Stimulated activated naive CD8-positive, alpha-beta T cell treated with anti-CD3 and anti-CD28 coated beads, Interleukin-15, amount 100 ng/mL, for 72 hours (primary cell): ENCODE data around the gene SRSF12.
"Not testable (repeated sequence)": the region's sequence is repeated elsewhere in the genome, so short reads cannot be mapped to it uniquely, and the experiment has no call there.

ENCODE experiments used
- ATAC-seq: fragments of 150-1000 bp; cut with Tn5 transposase; 2 replicates; pipeline ENCODE4 v1.10.0; 2021; ENCODE audit warnings: mild to moderate bottlenecking, moderate library complexity
- DNase-seq, 2 donors: peaks; one replicate each; pipeline ENCODE4 v3.0.0; 2021 to 2022
- H3K27ac Mint-ChIP-seq, 2 donors: one replicate each; pipeline ENCODE4 v1.8.0; 2022; ENCODE audit warnings: mild to moderate bottlenecking in 2 of 2, mixed read lengths in 2 of 2, moderate library complexity in 2 of 2
- H3K27me3 Mint-ChIP-seq: one replicate; pipeline ENCODE4 v1.8.0; 2022; ENCODE audit warnings: mixed read lengths
- H3K4me1 Mint-ChIP-seq: one replicate; pipeline ENCODE4 v1.8.0; 2022; ENCODE audit warnings: mild to moderate bottlenecking, mixed read lengths
- H3K4me3 Mint-ChIP-seq, 2 donors: one replicate each; pipeline ENCODE4 v1.8.0; 2022; ENCODE audit warnings: mild to moderate bottlenecking in 2 of 2, mixed read lengths in 2 of 2, moderate library complexity in 1 of 2
- H3K9me3 Mint-ChIP-seq, 2 donors: one replicate each; pipeline ENCODE4 v1.8.0; 2022; ENCODE audit warnings: mixed read lengths in 2 of 2

SRSF12 gene

DNA sequence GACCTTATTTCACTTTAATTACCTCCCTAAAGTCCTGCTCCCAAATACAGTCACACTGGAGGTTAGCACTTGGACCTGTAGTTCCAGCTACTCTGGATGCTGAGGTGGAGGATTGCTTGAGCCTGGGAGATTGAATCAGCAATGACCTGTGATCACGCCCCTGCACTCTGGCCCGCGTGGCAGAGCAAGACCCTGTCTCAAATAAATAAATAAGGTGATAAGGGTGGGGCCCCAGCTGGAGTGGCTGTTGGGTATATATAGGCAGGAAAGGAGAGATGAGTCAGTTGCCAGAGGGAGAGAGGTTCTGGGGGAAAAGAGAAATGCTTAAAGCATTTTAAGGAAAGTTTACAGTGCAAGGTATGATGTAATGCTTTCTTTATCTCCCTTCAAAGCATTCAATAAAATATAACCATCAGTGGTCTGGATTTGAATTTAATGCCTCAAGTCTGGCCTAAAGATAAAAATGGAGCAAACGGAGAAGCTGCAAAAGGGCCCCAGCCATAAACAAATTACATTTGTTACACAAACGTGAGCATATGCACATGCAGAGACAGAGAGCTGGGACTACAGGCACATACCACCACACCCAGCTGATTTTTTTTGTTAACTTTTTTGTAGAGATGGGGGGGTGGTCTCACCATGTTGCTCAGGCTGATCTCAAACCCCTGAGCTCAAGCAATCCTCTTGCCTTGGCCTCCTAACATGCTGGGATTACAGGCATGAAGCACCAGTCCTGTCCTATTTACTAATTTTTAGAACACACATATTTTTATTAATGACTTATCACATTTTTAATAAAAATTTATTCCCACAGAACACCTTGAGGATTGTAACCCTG lies 21.9 kb upstream of the SRSF12 start:
- Mint-ChIP-seq H3K4me1 (peaks cover 13% of the 10 kb centered on the region), H3K4me3 (no peak overlapping the region), H3K9me3 (no peaks in the 10 kb centered on the region), H3K27me3 (no peaks in the 10 kb centered on the region), H3K27ac (no peak overlapping the region)
- ATAC-seq (peak; percentile 26), DNase-seq (no peak)

DNA sequence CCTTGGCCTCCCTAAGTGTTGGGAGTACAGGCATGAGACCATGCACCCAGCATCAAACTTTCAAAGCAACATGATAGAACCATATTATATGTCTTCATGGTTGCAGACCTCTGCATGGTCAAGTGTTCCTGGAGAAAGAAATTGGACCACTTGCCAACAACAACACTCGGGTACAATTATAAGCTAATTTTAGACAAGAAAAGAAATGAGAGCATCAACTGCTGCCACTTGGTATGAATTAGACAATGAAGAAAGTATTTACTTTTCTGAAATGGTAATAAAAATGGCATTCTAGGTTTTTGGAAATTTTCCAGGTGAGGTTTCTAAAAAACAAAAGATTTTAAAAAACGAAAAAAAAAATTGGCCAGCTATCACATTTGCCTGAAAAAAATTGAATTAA lies 20.3 kb upstream of the SRSF12 start:
- Mint-ChIP-seq H3K27ac (no peak overlapping the region), H3K4me1 (no peaks in the 10 kb centered on the region), H3K4me3 (no peak overlapping the region), H3K9me3 (no peaks in the 10 kb centered on the region), H3K27me3 (no peaks in the 10 kb centered on the region)
- DNase-seq = no peak
- no peak for ATAC-seq

DNA sequence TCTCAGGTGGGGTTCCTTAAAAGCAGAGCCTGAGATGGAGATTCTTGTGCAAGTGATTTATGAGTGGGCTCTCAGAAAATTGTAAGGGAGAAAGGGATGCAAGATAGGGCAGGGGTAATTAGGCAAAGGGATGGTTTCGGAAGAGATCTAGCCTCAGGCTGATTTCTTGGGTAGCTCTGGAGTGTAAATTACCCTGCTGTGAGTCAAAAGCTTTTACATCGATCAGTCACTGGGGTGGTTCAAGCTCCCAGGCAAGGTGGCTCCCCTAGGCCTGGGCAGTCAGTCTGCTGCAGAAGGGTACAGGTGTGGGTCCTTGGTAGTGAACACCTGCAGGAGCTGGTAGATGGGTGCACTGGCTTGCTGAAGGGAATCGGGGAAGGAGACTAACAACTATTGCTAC lies 16.9 kb upstream of the SRSF12 start:
- no peak overlapping the region for H3K27ac Mint-ChIP-seq
- H3K9me3 Mint-ChIP-seq = no peaks in the 10 kb centered on the region
- no peaks in the 10 kb centered on the region for H3K4me1 Mint-ChIP-seq
- no peak for ATAC-seq
- no peak overlapping the region for H3K4me3 Mint-ChIP-seq
- no peak for DNase-seq
- no peaks in the 10 kb centered on the region for H3K27me3 Mint-ChIP-seq

DNA sequence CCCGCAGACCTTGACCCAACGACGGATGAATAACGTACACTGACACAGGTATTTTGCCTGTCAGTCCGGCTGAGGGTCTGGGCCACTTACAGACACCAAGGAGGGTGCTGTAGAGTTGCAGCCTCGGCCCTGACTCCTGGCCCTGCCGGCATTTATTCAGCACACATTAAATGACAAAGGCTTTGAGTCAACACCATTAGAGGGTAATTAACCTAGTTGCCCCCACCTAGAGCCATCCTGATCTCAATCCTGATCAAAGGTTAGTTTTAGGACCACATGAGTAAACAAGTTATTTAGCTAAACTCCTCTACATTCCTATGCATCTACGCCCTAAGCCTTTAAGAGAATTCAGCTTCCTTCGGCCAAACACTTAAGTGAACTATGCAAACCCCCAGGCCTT lies 16.1 kb upstream of the SRSF12 start:
- ATAC-seq = no peak

DNA sequence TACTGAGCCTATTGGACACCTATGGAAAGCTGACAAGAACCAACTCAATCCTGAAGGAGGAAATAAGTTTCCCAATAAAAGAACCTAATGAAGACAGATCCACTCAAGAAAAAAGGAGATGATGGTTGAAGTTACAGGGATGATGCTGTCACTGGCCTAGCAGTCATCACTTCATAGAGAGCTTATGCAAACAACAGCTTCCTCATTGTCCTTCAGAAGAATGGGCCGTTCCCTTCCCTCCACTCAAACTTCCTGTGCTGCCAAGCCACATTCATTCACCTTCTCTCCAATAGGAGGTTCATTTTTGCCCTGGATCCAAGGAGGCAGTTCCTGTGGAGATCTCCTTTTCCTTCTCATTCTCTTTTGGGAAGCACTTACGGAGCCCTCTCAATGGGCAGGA lies 14.2 kb upstream of the SRSF12 start:
- H3K27me3 Mint-ChIP-seq = no peaks in the 10 kb centered on the region
- H3K4me3 Mint-ChIP-seq = no peak overlapping the region
- no peaks in the 10 kb centered on the region for H3K4me1 Mint-ChIP-seq
- DNase-seq (no peak), ATAC-seq (no peak)
- H3K9me3 Mint-ChIP-seq = peaks cover 6% of the 10 kb centered on the region in 2 donors
- H3K27ac Mint-ChIP-seq = no peak overlapping the region

More for the DNA sequence above, 16.1 kb upstream of the SRSF12 start:
- Mint-ChIP-seq H3K4me3 (no peak overlapping the region), H3K9me3 (no peaks in the 10 kb centered on the region), H3K4me1 (no peaks in the 10 kb centered on the region), H3K27ac (no peak overlapping the region), H3K27me3 (no peaks in the 10 kb centered on the region)
- DNase-seq = no peak

DNA sequence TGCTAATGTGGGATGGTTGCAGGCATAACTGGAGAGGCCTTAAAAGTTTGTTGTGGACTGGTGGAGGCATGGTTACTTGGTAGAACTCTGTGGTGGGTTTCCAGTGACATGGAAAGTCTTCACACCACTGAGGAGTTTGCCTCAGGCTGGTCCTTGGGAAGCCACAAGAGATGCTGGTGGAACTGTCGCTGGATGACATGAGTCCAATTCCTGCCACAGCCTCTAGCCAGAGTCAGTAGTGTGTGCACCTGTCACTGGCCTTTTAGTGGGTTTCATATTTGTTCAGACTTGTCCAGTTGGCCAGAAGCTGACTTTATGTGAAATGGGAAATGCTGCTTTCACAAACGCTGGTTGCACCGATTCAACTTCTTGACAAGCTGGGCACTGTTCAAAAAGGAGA lies 13.7 kb upstream of the SRSF12 start:
- no peaks in the 10 kb centered on the region for H3K4me1 Mint-ChIP-seq
- no peak for ATAC-seq
- H3K27me3 Mint-ChIP-seq = no peaks in the 10 kb centered on the region
- no peak overlapping the region for H3K4me3 Mint-ChIP-seq
- DNase-seq = no peak
- H3K9me3 Mint-ChIP-seq = peaks cover 6% of the 10 kb centered on the region in 2 donors
- H3K27ac Mint-ChIP-seq = no peak overlapping the region

DNA sequence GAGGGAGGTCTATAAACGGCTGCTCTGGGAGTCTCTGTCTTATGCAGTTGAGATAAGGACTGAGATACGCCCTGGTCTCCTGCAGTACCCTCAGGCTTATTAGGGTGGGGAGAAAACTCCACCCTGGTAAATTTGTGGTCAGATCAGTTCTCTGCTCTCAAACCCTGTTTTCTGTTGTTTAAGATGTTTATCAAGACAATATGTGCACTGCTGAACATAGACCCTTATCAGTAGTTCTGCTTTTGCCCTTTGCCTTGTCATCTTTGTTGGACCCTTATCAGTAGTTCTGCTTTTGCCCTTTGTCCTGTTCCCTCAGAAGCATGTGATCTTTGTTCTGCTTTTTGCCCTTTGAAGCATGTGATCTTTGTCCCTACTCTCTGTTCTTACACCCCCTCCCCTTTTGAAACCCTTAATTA lies 10.4 kb upstream of the SRSF12 start:
- not testable (repeated sequence) for H3K27me3 Mint-ChIP-seq, ATAC-seq, DNase-seq, H3K27ac Mint-ChIP-seq, H3K4me1 Mint-ChIP-seq, H3K9me3 Mint-ChIP-seq, H3K4me3 Mint-ChIP-seq

DNA sequence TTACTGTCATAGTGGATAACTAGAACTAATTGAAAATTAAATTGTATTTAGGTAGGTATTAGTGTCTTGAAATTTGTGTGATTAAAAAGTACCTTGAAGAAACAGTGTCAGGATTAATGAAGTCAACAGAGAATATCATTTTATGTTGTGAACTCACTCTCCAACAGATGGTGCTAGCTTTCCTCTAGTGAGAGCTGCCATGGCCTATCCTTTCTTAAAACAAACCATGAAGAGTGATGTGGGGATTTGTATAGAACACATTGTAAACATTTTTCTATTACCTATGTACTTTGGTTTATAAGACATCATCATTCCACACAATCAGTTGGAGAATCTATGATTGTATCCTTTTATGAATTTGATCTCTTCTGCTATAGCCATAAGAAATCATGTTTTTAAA lies 4.8 kb upstream of the SRSF12 start:
- Mint-ChIP-seq H3K4me3 (no peak overlapping the region), H3K27ac (no peak overlapping the region), H3K27me3 (no peaks in the 10 kb centered on the region), H3K9me3 (peaks cover 3 to 7% of the 10 kb centered on the region in 2 donors), H3K4me1 (no peaks in the 10 kb centered on the region)
- peak; percentile 67 for ATAC-seq
- DNase-seq = no peak

DNA sequence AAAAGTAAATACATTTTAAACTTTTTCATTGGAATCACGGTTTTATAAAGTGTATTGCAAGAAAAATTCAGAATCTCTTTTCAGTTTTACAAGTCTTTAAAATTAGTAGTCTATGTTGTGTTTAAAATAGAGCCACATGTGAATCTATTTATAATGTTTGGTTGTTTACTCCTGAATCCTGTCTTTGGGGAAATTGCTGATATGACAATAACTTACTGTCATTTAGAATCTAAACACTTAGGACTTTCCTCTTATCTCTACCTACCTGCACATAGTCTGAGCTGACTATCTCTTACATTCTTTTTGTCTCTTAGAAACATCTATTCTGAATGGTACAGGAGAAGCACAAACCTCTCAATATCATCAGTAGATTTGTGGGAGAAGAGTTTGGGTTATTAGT lies 4.1 kb upstream of the SRSF12 start:
- Mint-ChIP-seq H3K9me3 (peaks cover 3 to 7% of the 10 kb centered on the region in 2 donors), H3K27ac (no peak overlapping the region), H3K27me3 (no peaks in the 10 kb centered on the region), H3K4me1 (peaks cover 4% of the 10 kb centered on the region), H3K4me3 (no peak overlapping the region)
- no peak for ATAC-seq
- DNase-seq = no peak

DNA sequence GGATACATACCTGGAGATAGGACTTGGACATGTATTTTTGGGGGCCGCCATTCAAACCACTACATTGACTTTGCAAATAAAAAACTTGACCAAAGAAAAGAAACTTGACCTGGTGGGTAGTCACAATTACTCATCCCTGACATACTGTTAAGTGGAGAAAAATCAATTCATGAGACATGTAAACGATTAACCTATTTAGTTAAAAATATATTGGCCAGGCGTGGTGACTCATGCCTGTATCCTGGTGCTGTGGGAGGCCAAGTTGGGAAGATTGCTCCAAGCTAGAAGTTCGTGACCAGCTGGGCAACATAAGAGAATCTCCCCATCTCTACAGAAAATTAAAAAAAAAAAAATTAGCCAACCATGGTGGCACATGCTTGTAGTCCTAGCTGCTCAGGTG lies 2.5 kb upstream of the SRSF12 start:
- ATAC-seq = no peak

DNA sequence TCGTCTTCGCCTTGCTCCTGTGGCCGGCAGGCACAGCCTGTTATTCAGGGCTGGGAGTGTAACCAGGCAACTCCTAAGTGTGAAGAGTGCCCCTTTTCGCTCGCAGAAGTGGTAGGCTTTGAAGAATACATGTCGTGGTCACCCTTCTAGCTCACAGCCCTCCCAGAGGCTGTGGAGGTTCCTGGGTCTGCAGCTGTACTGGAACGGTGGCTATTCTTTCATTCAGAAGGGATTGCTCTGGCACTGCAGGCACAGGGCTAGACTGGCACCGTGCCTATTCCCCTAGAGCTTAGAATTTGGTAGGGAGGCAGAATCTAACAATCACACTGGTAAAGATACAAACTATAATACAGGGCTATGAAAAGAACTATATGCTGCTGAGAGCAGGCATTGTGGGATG lies 1.1 kb upstream of the SRSF12 start:
- peak overlapping the region in 1 of 2 donors; percentile 29 for H3K4me3 Mint-ChIP-seq
- peaks cover 5% of the 10 kb centered on the region for H3K4me1 Mint-ChIP-seq
- ATAC-seq = no peak

More for the DNA sequence above, 2.5 kb upstream of the SRSF12 start:
- H3K27ac Mint-ChIP-seq = no peak overlapping the region
- no peak for DNase-seq
- peaks cover 3 to 7% of the 10 kb centered on the region in 2 donors for H3K9me3 Mint-ChIP-seq
- no peak overlapping the region for H3K4me3 Mint-ChIP-seq
- no peaks in the 10 kb centered on the region for H3K27me3 Mint-ChIP-seq
- peaks cover 5% of the 10 kb centered on the region for H3K4me1 Mint-ChIP-seq

DNA sequence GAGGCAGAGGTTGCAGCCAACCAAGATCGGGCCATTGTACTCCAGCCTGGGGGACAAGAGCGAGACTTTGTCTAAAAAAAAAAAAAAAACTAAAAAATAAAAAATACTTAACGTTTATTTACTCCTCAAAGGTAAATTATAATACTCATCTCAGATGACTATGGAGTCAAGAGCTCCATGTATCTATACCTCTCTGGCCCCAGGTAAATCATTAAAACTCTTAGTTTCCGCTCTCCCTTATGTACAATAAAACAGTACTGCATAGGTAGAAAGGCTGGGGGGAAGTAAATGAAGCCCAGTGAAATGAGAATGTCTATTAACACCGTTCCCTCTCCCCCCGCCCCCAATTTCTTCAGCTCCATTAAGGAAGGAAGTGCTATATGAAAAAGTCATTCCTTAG lies 1.2 kb downstream of the SRSF12 start:
- peaks cover 5% of the 10 kb centered on the region for H3K4me1 Mint-ChIP-seq
- H3K4me3 Mint-ChIP-seq = peak overlapping the region; percentile 77 to 90
- no peaks in the 10 kb centered on the region for H3K27me3 Mint-ChIP-seq
- DNase-seq (no peak), ATAC-seq (no peak)
- no peak overlapping the region for H3K27ac Mint-ChIP-seq
- H3K9me3 Mint-ChIP-seq = peaks cover 3 to 7% of the 10 kb centered on the region in 2 donors

More for the DNA sequence above, 1.1 kb upstream of the SRSF12 start:
- Mint-ChIP-seq H3K27me3 (no peaks in the 10 kb centered on the region), H3K27ac (no peak overlapping the region), H3K9me3 (peaks cover 3 to 7% of the 10 kb centered on the region in 2 donors)
- no peak for DNase-seq

DNA sequence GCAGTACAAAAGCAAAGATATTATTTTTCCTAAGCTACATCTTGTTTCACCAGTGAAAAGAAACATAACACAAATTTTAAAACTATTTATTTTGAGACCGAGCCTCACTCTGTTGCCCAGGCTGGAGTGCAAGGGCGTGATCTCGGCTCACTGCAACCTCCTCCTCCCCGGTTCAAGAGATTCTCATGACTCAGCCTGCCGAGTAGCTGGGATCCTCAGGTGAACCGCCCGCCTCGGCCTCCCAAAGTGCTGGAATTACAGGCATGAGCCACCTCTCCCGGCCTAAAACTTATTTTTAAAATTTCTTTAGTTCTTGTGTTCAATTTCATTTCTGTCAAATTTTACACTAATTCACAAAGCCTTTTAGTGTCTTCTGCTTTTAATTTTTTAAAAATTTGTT lies 5.9 kb downstream of the SRSF12 start:
- DNase-seq = no peak
- H3K27ac Mint-ChIP-seq = no peak overlapping the region
- H3K27me3 Mint-ChIP-seq = no peaks in the 10 kb centered on the region
- H3K9me3 Mint-ChIP-seq = no peaks in the 10 kb centered on the region
- no peak overlapping the region for H3K4me3 Mint-ChIP-seq
- H3K4me1 Mint-ChIP-seq = peaks cover 2% of the 10 kb centered on the region
- no peak for ATAC-seq

DNA sequence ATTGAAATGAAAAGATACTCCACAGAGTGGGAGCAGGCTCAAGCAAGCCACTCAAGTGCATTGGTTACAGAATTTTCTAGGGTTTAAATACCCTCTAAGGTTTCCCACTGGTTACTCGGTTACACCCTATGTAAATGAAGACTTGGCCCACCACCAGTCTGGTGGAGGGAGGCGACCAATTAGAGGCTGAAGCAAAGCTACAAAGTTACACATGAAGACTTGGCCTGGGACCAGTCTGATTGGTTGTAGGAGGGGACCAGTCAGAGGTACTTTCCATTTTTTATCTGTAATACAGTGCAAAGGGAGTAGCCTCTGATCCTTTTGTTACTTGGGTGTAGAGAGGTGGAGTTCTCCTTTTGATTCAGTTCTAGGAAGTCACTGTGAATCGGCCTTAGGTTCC lies 7.6 kb downstream of the SRSF12 start:
- Mint-ChIP-seq H3K9me3 (no peaks in the 10 kb centered on the region), H3K27me3 (no peaks in the 10 kb centered on the region), H3K4me1 (no peaks in the 10 kb centered on the region), H3K4me3 (no peak overlapping the region), H3K27ac (no peak overlapping the region)
- ATAC-seq (no peak), DNase-seq (no peak)

DNA sequence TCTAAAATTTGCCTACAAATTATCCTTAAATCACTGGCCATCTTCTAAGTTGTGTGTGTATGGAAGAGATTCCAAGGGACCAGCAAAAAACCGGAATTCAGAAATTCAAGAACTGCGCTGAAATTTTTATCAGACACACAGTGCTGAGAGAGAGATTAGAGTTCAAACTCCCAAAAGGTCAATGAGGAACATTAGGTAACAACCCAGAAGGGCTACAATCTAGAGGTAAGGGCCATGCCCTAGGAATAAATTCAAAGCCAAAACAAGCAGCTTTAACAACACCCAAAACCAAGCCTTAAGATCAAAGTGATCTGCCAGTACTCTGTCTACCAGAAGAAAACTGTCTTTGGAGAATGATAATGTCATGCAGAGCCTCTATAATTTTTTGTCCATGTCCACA lies 17.8 kb downstream of the SRSF12 start:
- Mint-ChIP-seq H3K4me1 (no peaks in the 10 kb centered on the region), H3K27me3 (no peaks in the 10 kb centered on the region), H3K27ac (no peak overlapping the region), H3K9me3 (no peaks in the 10 kb centered on the region), H3K4me3 (no peak overlapping the region)
- ATAC-seq (no peak), DNase-seq (no peak)

DNA sequence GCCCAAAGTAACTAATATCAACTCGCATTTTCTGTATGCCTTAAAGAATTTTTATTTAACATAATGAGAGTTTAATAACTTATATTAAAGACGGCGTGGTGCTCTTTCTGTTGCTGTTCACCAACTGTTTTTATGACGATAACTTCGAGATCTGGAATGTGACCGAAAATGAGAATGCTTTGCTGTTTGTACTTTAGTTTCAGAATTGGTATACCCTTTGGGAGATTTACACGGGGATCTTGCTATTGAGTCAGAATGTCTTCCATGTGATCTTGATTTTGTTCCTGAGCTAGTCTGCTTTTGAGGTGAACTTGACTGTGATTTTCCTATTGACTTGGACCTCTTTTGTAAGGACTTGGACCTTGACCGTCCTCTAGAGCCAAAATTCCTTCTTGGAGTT lies 19.4 kb downstream of the SRSF12 start:
- Mint-ChIP-seq H3K27me3 (no peaks in the 10 kb centered on the region), H3K4me1 (no peaks in the 10 kb centered on the region), H3K4me3 (no peak overlapping the region), H3K9me3 (no peaks in the 10 kb centered on the region), H3K27ac (no peak overlapping the region)
- ATAC-seq (no peak), DNase-seq (no peak)

DNA sequence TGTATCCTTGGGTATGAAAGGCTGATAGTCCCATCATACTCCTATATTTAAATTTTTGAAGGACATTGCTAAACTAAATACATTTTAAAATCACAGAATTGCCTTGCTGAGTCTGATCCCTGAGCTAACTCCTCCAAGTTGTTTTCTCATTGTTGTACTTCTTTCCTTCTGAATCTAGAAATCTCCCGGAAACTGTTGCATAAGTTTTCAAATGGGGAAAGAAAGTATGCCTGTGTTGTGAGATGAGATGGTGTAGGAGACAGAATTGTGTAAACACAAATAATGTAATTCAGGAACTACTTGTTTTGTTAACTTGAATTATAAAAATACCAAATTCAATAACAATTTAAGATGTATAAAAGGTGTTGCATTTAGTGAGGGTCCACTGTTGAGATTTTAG lies 30.0 kb downstream of the SRSF12 start:
- H3K4me1 Mint-ChIP-seq = peaks cover 59% of the 10 kb centered on the region
- H3K27ac Mint-ChIP-seq = no peak overlapping the region
- H3K9me3 Mint-ChIP-seq = no peaks in the 10 kb centered on the region
- no peak overlapping the region for H3K4me3 Mint-ChIP-seq
- H3K27me3 Mint-ChIP-seq = no peaks in the 10 kb centered on the region
- no peak for ATAC-seq
- no peak for DNase-seq
